Large intestine (tissue), 3 donors: ENCODE measurements around the gene MFN1. TPM values are rescaled to one million over a fixed set of nuclear protein-coding genes. Genes with fewer than 3 reads are reported as not detected.

Source experiments
- DNase-seq, 2 donors: peaks; one replicate each; pipeline versions ENCODE4 v3.0.0 to v3.0.0-alpha.2; 2013
- H3K27ac ChIP-seq: one replicate; pipeline ENCODE4 v1.5.1; 2013; ENCODE audit warnings: low read length
- H3K27me3 ChIP-seq: 2 replicates; pipeline ENCODE4 v1.6.1; 2013; ENCODE audit warnings: low read length; ENCODE audit not compliant: control insufficient read depth, insufficient read depth
- H3K36me3 ChIP-seq: 2 replicates; pipeline ENCODE4 v1.6.1; 2013; ENCODE audit warnings: low read length; ENCODE audit not compliant: control insufficient read depth, insufficient read depth
- H3K4me1 ChIP-seq: one replicate; pipeline ENCODE4 v1.6.1; 2013; ENCODE audit warnings: low read length; ENCODE audit not compliant: control insufficient read depth, insufficient read depth
- H3K4me3 ChIP-seq: one replicate; pipeline ENCODE4 v1.5.1; 2013; ENCODE audit warnings: low read length
- H3K9me3 ChIP-seq: one replicate; pipeline ENCODE4 v1.6.1; 2013; ENCODE audit warnings: mild to moderate bottlenecking, low read depth, low read length, moderate library complexity; ENCODE audit not compliant: control insufficient read depth
- WGBS: methylation state at CpG from one replicate; pipeline ENCODE4 v1.1.5; 2013; ENCODE audit warnings: low lambda C conversion rate; ENCODE audit not compliant: insufficient coverage; 5-methylcytosine and 5-hydroxymethylcytosine counted together
- polyA plus RNA-seq: library from polyadenylated mRNA; unstranded; fragments of 120-200 nt; gene quantifications from one replicate; pipeline ENCODE4 v1.2.1, GENCODE V29; 2013

Gene MFN1
- polyA plus RNA-seq, 1 donor, result 38.8 TPM

DNA sequence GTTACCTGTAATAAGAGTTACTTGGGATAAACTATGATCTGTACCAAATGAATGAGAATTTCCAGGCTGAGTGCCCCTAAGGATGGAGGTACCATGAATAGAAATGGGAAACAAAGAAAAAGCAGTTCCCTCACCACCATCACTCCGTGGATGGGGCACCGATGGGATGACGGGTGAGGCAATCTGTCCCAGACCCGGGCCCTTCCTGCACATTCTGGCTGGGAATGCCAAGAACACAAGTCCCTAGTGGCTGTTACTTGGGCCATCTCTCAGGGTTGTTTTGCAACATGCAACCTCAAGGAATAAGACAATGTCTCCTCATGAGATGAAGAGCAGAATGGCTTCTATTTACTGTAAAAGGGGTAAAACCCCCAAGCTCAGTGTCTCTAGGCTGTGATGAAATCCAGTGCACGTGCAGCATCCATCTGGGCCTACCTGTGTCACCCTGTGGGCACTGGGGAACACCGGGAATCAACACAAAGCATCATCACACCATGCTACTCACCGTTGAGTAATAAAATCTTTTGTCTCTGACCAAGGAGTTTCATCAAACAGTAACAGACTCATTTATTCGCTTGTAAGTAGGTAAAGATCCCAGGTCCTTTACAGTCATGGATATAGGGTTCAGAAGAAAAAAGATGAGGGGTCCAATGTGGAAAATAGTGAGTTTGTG is 81.5 kb downstream of the MFN1 start:
- 80% methylated on average over 1 of the region's 8 CpGs for WGBS
- Histone ChIP-seq H3K4me1 (no peaks in the 10 kb centered on the region), H3K9me3 (no peaks in the 10 kb centered on the region), H3K27me3 (no peaks in the 10 kb centered on the region), H3K27ac (no peak overlapping the region), H3K36me3 (peaks cover 2% of the 10 kb centered on the region), H3K4me3 (no peak overlapping the region)
- DNase-seq, result no peak

DNA sequence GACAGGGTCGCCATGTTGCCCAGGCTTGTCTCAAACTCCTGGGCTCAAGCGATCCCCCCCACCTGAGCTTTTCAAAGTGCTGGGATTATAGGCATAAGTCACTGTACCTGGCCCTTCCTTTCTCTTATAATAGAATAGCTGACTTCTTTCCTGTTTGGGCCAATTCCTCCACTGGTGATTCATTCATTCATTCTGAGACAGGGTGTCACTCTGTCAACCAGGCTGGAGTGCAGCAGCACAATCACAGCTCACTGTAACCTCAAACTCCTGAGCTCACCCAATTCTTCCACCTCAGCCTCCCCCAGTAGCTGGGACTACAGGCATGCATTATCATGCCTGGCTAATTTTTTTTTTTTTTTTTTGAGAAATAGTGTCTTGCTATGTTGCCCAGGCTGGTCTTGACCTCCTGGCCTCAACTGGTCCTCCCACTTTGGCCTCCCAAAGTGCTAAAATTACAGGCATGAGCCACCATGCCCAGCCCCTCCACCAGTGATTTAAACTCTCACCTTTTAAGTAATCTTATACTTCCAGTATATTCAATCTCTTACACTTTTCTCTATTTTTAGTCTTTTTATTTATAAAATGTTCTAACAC is 82.9 kb downstream of the MFN1 start:
- Histone ChIP-seq H3K9me3 (no peaks in the 10 kb centered on the region), H3K36me3 (peaks cover 2% of the 10 kb centered on the region), H3K27ac (no peak overlapping the region), H3K4me1 (no peaks in the 10 kb centered on the region), H3K27me3 (no peaks in the 10 kb centered on the region), H3K4me3 (no peak overlapping the region)
- no CpG with 5 or more reads among the region's 2 CpGs for WGBS
- DNase-seq, result no peak

DNA sequence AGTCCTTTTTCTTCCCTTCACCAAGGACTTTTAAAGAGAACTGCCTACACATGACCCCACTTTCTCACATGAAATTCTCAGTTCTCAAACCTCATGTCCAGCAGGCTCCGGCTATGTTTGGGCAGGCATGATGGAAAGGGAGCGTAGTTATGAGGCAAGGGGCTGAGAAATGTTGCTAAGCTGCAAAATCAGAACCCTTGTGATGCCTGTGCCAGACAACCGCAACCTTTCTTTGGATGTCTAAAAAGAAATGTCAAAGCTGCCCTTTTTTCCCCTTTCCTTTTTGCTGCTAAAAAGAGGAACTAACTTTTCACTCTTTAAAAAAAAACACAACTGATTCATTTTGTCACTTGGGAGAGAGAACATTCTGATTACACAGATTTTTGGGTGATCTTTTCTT is 84.5 kb downstream of the MFN1 start:
- no CpG with 5 or more reads among the region's 3 CpGs for WGBS

DNA sequence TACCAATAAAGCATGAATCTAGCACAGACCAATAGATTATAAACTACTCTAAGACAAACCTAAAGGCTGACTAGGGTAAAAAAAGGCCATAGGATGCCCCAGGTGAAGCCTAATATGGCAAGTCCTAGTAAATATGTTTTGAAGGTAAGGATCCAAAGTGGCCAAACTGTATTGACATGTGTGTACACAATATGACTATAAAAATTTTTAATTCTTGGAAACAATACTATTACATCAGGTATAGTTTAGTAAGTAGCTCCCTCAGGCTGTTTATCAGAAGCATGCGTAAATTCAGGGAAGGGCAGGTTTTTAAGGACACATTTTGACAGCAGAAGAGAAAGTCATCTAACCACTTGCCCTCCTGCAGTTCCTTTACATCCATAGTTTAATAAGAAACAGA is 84.9 kb downstream of the MFN1 start:
- no peak overlapping the region for H3K4me3 ChIP-seq
- H3K36me3 ChIP-seq, result peaks cover 2% of the 10 kb centered on the region
- no peaks in the 10 kb centered on the region for H3K4me1 ChIP-seq
- H3K27me3 ChIP-seq, result no peaks in the 10 kb centered on the region
- no peaks in the 10 kb centered on the region for H3K9me3 ChIP-seq
- DNase-seq, result no peak
- no peak overlapping the region for H3K27ac ChIP-seq
- WGBS, result no CpG with 5 or more reads among the region's 1 CpG

More for the DNA sequence above, 84.5 kb downstream of the MFN1 start:
- Histone ChIP-seq H3K9me3 (no peaks in the 10 kb centered on the region), H3K27me3 (no peaks in the 10 kb centered on the region), H3K36me3 (peaks cover 2% of the 10 kb centered on the region), H3K27ac (no peak overlapping the region), H3K4me3 (no peak overlapping the region), H3K4me1 (no peaks in the 10 kb centered on the region)
- DNase-seq, result no peak

DNA sequence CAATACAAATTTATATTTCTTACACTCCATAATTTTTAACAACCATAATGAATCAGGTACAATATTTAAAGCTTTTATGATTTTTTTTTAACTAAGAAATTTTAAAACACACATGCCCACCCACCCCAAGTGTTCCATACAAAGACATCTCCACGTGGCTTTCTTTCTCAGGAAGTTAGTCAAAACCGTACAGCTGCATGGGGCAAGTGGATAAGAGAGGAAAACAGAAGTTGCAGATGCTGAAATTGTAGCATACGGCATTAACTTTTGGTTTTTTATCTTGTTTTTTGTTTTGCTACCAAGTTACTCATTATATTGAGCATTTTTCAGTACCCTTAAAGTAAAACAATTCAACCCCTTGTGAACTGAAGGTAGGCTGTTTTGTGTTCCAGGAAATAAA is 89.0 kb downstream of the MFN1 start:
- Histone ChIP-seq H3K27me3 (no peaks in the 10 kb centered on the region), H3K27ac (no peak overlapping the region), H3K9me3 (no peaks in the 10 kb centered on the region), H3K36me3 (no peaks in the 10 kb centered on the region), H3K4me3 (no peak overlapping the region), H3K4me1 (no peaks in the 10 kb centered on the region)
- no peak for DNase-seq
- 83% methylated on average over 2 of the region's 3 CpGs for WGBS

DNA sequence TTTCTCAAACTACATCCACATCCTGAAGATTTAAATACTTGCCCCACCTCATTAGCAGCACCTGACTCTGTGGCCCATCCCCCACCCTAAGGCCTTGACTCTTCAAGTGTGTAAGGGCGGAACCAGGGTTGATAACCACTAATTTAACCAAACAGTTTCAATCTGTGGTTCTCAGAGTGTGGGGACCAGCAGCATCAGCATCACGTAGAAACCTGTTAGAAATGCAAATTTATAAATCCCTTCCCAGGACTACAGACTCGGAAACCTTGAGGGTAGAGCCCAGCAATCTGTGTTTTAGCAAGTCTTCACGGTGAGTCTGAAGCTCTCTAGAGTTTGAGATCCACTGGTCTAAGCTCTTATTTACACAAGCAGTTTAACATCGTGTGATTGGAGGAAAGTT is 91.3 kb downstream of the MFN1 start:
- Histone ChIP-seq H3K9me3 (no peaks in the 10 kb centered on the region), H3K27ac (no peak overlapping the region), H3K27me3 (no peaks in the 10 kb centered on the region), H3K4me1 (no peaks in the 10 kb centered on the region), H3K36me3 (no peaks in the 10 kb centered on the region), H3K4me3 (no peak overlapping the region)
- DNase-seq, result no peak
- 20% methylated on average over 1 of the region's 5 CpGs for WGBS

Other genes starting within 250 kb of the MFN1 start
- 19.9 TPM for gene PIK3CA, start 199.4 kb upstream of the MFN1 start, polyA plus RNA-seq
- gene KCNMB3, start 96.6 kb upstream of the MFN1 start, polyA plus RNA-seq, result 5.0 TPM
- gene ZNF639, start 24.7 kb upstream of the MFN1 start, polyA plus RNA-seq, result 41.8 TPM
- gene GNB4, start 103.8 kb downstream of the MFN1 start, polyA plus RNA-seq, result 17.7 TPM
- gene ACTL6A, start 215.2 kb downstream of the MFN1 start, polyA plus RNA-seq, result 56.7 TPM